GM12892 (cell line): ENCODE measurements around the gene ARMC10.

Source experiments
- POLR2A ChIP-seq: IDR thresholded peaks from 2 replicates; pipeline ENCODE4 v1.6.1; 2011; ENCODE audit warnings: low read depth, low read length, control low read depth
- POLR2AphosphoS5 ChIP-seq: IDR thresholded peaks from 2 replicates; pipeline ENCODE4 v1.6.1; 2011; ENCODE audit warnings: low read depth, low read length, control low read depth
- TAF1 ChIP-seq: IDR thresholded peaks from 2 replicates; pipeline ENCODE4 v1.6.1; 2011; ENCODE audit warnings: low read depth, mild to moderate bottlenecking, control low read depth, low read length, borderline replicate concordance

- no peak for TF ChIP-seq POLR2A
- TF ChIP-seq POLR2AphosphoS5: no peak
- no peak for TF ChIP-seq TAF1
These were observed 8.3 kb downstream of the ARMC10 start for GRCh38 chr7:103083210-103083609.
